GM06990 (cell line): ENCODE data around the gene HPS4.

Experiments
- DNase-seq: peaks from one replicate; pipeline ENCODE4 v3.0.0-alpha.2; 2011; ENCODE audit not compliant: insufficient read length; ENCODE audit errors: extremely low read depth
- H3K27me3 ChIP-seq: replicated peaks from 2 replicates; pipeline ENCODE4 v1.6.0; 2011; ENCODE audit warnings: low read length; ENCODE audit not compliant: control insufficient read depth, insufficient read depth
- H3K36me3 ChIP-seq: 2 replicates; pipeline ENCODE4 v1.5.1; 2011; ENCODE audit warnings: low read length; ENCODE audit not compliant: control insufficient read depth, insufficient read depth
- H3K4me3 ChIP-seq: replicated peaks from 2 replicates; pipeline ENCODE4 v1.5.1; 2011; ENCODE audit warnings: low read depth, mild to moderate bottlenecking, control low read depth, low read length
- TF ChIP-seq, protein P1 (sequence below): IDR thresholded peaks from 2 replicates; pipeline ENCODE4 v1.5.1; 2011; ENCODE audit warnings: low read length, control low read depth, mild to moderate bottlenecking, inconsistent platforms; ENCODE audit not compliant: insufficient read depth, poor library complexity, severe bottlenecking

The HPS4 gene

DNA sequence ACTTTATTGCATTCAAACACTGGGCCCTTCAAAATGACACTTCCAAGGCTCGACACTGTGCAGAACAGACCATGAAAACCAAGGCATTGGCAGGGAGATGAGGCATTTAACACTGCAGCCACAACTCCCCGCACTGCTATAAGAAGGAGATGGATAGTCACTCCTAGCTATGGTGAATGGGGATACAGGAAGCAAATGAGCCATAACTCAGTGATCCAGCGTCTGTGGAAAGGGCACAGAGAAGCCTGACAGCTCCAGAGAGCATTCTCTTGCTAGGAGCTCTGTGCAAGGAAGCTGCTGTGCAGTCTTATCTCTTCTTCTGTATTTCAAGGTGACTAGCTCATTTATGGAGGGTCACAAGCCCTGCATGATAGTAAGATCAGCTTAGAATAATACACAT, 20.9 kb downstream of the HPS4 start:
- TF ChIP-seq, protein P1, sequence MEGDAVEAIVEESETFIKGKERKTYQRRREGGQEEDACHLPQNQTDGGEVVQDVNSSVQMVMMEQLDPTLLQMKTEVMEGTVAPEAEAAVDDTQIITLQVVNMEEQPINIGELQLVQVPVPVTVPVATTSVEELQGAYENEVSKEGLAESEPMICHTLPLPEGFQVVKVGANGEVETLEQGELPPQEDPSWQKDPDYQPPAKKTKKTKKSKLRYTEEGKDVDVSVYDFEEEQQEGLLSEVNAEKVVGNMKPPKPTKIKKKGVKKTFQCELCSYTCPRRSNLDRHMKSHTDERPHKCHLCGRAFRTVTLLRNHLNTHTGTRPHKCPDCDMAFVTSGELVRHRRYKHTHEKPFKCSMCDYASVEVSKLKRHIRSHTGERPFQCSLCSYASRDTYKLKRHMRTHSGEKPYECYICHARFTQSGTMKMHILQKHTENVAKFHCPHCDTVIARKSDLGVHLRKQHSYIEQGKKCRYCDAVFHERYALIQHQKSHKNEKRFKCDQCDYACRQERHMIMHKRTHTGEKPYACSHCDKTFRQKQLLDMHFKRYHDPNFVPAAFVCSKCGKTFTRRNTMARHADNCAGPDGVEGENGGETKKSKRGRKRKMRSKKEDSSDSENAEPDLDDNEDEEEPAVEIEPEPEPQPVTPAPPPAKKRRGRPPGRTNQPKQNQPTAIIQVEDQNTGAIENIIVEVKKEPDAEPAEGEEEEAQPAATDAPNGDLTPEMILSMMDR = no peak
- no peaks in the 10 kb centered on the region for H3K27me3 ChIP-seq
- H3K4me3 ChIP-seq = no peak overlapping the region
- H3K36me3 ChIP-seq = peaks cover 30% of the 10 kb centered on the region
- DNase-seq = no peak

DNA sequence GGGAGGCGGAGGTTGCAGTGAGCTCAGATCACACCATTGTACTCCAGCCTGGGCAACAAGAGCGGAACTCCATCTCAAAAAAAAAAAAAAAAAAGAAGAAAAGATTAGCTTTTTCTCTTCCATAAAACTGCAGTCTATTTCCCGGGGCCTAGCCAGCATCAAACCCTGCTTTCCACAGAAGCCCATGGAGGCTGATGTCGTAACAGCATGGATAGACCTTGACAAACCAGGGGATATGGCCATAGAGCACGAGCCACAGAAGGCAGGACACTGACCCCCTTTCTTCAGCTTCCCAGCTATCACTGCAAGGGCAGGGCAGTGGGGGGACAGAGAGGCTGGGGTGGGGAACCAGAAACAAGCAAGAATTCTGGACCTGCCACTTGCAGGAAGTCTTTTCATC, 21.5 kb downstream of the HPS4 start:
- Histone ChIP-seq H3K27me3 (no peaks in the 10 kb centered on the region), H3K4me3 (no peak overlapping the region), H3K36me3 (peaks cover 31% of the 10 kb centered on the region)
- no peak for DNase-seq
- TF ChIP-seq, protein P1 = no peak

DNA sequence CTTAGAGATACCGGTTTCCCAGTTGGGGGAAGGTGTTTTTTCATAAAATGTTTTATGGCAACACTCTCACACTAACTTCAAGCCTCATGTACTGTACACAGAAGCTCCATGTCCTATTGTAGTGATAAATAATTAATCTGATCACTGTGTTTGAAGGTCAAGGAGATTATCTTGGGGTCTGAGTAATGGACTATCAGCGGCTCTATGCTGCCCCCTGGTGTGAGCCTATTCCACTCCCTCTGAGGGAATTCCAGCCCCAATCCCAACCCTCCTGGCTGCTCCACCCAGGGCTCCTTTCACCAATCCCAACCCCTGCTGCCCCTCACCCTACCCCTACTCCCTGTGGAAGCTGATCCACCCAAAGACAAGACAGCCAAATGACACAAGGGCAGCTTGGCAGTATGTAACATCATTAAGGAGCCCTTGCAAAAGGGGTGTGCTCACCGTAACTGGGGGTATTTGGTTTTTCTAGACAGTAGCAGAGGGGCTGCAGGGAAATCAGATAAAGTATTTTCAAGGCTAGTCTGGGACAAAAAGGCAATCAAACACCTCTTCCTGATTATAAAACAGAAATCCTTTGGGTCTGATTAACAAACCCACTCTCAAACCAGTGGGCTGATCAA, 22.3 kb downstream of the HPS4 start:
- TF ChIP-seq, protein P1 = peak; percentile 79
- H3K27me3 ChIP-seq = no peaks in the 10 kb centered on the region
- H3K4me3 ChIP-seq = no peak overlapping the region
- no peak for DNase-seq
- peaks cover 31% of the 10 kb centered on the region for H3K36me3 ChIP-seq

DNA sequence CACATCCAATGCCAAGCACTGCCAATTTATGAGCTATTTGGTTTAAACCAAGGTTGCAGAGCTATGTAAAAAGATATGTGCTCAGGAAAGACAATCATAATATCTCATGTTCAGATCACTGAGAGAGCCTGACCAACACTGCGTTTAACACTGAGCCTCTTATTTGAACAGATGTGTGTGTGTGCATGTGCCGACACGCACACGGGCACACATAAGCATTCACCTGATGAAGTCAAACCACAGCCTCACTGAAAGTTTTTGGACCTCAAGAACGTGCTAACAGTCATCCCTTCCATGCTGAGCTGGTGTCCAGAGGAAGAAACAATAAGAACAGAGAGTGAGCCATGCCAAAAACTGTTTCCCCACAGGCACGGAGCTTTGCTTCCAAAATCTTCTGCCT, 23.4 kb downstream of the HPS4 start:
- Histone ChIP-seq H3K27me3 (no peaks in the 10 kb centered on the region), H3K36me3 (peaks cover 29% of the 10 kb centered on the region), H3K4me3 (no peak overlapping the region)
- TF ChIP-seq, protein P1 = no peak
- no peak for DNase-seq

DNA sequence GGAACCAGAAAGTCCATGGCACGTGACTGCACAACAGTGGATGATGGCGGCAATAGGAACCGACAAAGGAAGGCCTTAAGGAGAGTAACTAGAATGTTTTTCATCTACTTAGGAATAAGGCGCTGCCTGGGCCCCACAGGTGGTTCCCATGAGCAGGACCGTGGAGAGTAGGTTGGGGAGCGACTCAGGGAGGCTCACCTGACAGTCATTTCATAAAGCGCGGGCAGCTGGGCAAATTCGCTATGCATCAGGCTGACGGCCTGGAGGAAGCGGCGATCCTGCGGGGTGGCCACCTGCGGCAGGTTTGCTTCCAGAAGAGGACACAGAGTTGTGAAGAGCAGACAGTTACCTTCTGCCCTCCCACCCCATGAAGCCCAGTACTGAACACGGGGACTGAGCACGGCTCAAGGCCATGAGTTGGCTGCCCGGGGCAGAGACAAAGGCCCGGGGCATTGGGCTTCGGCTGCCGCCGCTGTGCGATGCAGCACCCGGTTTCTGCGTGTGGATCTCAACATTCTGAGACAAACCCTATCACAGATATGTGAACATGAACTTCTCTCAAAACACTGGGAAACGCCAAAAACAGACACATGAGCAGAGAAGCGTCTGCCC, 25.8 kb downstream of the HPS4 start:
- peaks cover 25% of the 10 kb centered on the region for H3K36me3 ChIP-seq
- TF ChIP-seq, protein P1 = no peak

More for the DNA sequence above, 25.8 kb downstream of the HPS4 start:
- Histone ChIP-seq H3K4me3 (no peak overlapping the region), H3K27me3 (no peaks in the 10 kb centered on the region)
- DNase-seq = no peak
